B cell (primary cell): ENCODE data around the gene SMG7. TPM values are rescaled to one million over a fixed set of nuclear protein-coding genes. Genes with fewer than 3 reads are reported as not detected.

Experiments
- ATAC-seq: fragments of 200-7000 bp; cut with Tn5 transposase; one replicate; pipeline ENCODE4 v1.10.0; 2021; ENCODE audit warnings: low read depth, mild to moderate bottlenecking, moderate number of reproducible peaks, moderate library complexity
- CTCF ChIA-PET: fragments of 350-600 bp; sonication (Branson Sonifier 250); formaldehyde crosslinking; loops from one replicate; lab custom pipeline; 2021; ENCODE audit warnings: antibody characterized with exemption, inconsistent platforms; lab: Charles Lee
- POLR2A ChIA-PET: fragments of 350-600 bp; sonication (Branson Sonifier 250); formaldehyde crosslinking; loops from one replicate; lab custom pipeline; 2021; ENCODE audit warnings: antibody characterized with exemption; lab: Charles Lee
- DNase-seq: peaks from one replicate; pipeline ENCODE4 v3.0.0; 2013
- H2AFZ ChIP-seq: 2 replicates; pipeline ENCODE4 v1.6.1; 2012; ENCODE audit warnings: mild to moderate bottlenecking, low read depth, low read length; ENCODE audit not compliant: insufficient read depth, poor library complexity, severe bottlenecking
- H3K27ac ChIP-seq, 2 donors: 1 replicate in 1 of 2; 2 replicates in 1 of 2; pipeline ENCODE4 v1.5.1; 2012 to 2013; ENCODE audit warnings: low read length in 2 of 2, mild to moderate bottlenecking in 2 of 2, moderate library complexity in 1 of 2
- H3K27me3 ChIP-seq, 4 experiments: fragments of 200-600 bp in 1 of 4; sonication (generic) in 1 of 4; replicated peaks in 1 of 4; 1 replicate in 2 of 4; 2 replicates in 2 of 4; pipeline versions ENCODE4 v1.6.1 to v1.7.0; 2013 to 2016; ENCODE audit warnings: low read length in 3 of 4, mild to moderate bottlenecking in 2 of 4, mixed read lengths in 1 of 4, moderate library complexity in 1 of 4; ENCODE audit not compliant: insufficient read depth in 4 of 4, control insufficient read depth in 3 of 4; ENCODE audit errors: control extremely low read depth in 1 of 4
- H3K36me3 ChIP-seq, 2 experiments: replicated peaks in 1 of 2; 1 replicate in 1 of 2; 2 replicates in 1 of 2; pipeline versions ENCODE4 v1.6.1 to v1.7.1; 2013; ENCODE audit warnings: low read length in 1 of 2; ENCODE audit not compliant: insufficient read depth in 2 of 2, control insufficient read depth in 1 of 2; ENCODE audit errors: control extremely low read depth in 1 of 2, extremely low read depth in 1 of 2
- H3K4me1 ChIP-seq, 2 donors: fragments of 200-600 bp in 1 of 2; sonication (generic) in 1 of 2; 1 replicate in 1 of 2; 2 replicates in 1 of 2; pipeline versions ENCODE4 v1.5.1 to v1.6.1; 2013 to 2017; ENCODE audit warnings: low read length in 2 of 2; ENCODE audit not compliant: control insufficient read depth in 2 of 2, insufficient read depth in 2 of 2
- H3K4me2 ChIP-seq: replicated peaks from 2 replicates; pipeline ENCODE3; 2012; ENCODE audit warnings: mild to moderate bottlenecking, low read depth, low read length; ENCODE audit not compliant: poor library complexity, severe bottlenecking
- H3K4me3 ChIP-seq, 5 experiments: fragments of 200-600 bp in 1 of 5; sonication (generic) in 1 of 5; 1 replicate in 3 of 5; 2 replicates in 2 of 5; pipeline versions ENCODE4 v1.5.1 to v1.7.0; 2011 to 2016; ENCODE audit warnings: low read length in 4 of 5, mild to moderate bottlenecking in 4 of 5, low read depth in 2 of 5, control low read depth in 1 of 5, moderate library complexity in 1 of 5; ENCODE audit not compliant: insufficient read depth in 1 of 5; ENCODE audit errors: control extremely low read depth in 1 of 5, extremely low read depth in 1 of 5
- H3K79me2 ChIP-seq: fragments of 200-600 bp; sonication (generic); one replicate; pipeline ENCODE4 v1.6.0; 2016; ENCODE audit warnings: low read length; ENCODE audit not compliant: control insufficient read depth, insufficient read depth
- H3K9ac ChIP-seq: fragments of 200-600 bp; sonication (generic); 2 replicates; pipeline ENCODE4 v1.6.1; 2017; ENCODE audit warnings: mild to moderate bottlenecking, low read length, moderate library complexity
- H3K9me3 ChIP-seq, 3 donors: one replicate each; pipeline versions ENCODE4 v1.6.1 to v1.7.1; 2013; ENCODE audit warnings: low read length in 2 of 3; ENCODE audit not compliant: control insufficient read depth in 2 of 3, insufficient read depth in 1 of 3; ENCODE audit errors: control extremely low read depth in 1 of 3
- H4K20me1 ChIP-seq: 2 replicates; pipeline ENCODE4 v1.6.0; 2012; ENCODE audit warnings: mild to moderate bottlenecking, low read length; ENCODE audit not compliant: insufficient read depth, control insufficient read depth, poor library complexity, severe bottlenecking
- H3K27ac Mint-ChIP-seq: one replicate; pipeline ENCODE4 v1.8.0; 2021; ENCODE audit warnings: mixed read lengths
- H3K27me3 Mint-ChIP-seq: one replicate; pipeline ENCODE4 v1.8.0; 2021; ENCODE audit warnings: mixed read lengths
- H3K4me1 Mint-ChIP-seq: one replicate; pipeline ENCODE4 v1.8.0; 2021; ENCODE audit warnings: mixed read lengths
- H3K4me3 Mint-ChIP-seq: one replicate; pipeline ENCODE4 v1.8.0; 2021; ENCODE audit warnings: mixed read lengths
- H3K9me3 Mint-ChIP-seq: one replicate; pipeline ENCODE4 v1.8.0; 2022; ENCODE audit warnings: mixed read lengths; ENCODE audit not compliant: insufficient read depth
- CTCF ChIP-seq: fragments of 200-600 bp; IDR thresholded peaks from one replicate; pipeline ENCODE4 v1.8.0; 2022; ENCODE audit warnings: antibody characterized with exemption, mild to moderate bottlenecking
- EZH2 ChIP-seq: IDR thresholded peaks from 2 replicates; pipeline ENCODE4 v1.6.1; 2012; ENCODE audit warnings: borderline replicate concordance, low read depth, mild to moderate bottlenecking, moderate library complexity, low read length; ENCODE audit not compliant: insufficient read depth, poor library complexity, severe bottlenecking
- WGBS: methylation state at CpG from one replicate; pipeline ENCODE4 v1.1.5; 2013; ENCODE audit warnings: missing lambda C conversion rate; ENCODE audit not compliant: insufficient coverage; 5-methylcytosine and 5-hydroxymethylcytosine counted together
- intact Hi-C: fragments of 100-400 bp; cut with micrococcal nuclease; formaldehyde crosslinking; loops from one replicate; pipeline ENCODE4 v1.10.0; 2022
- polyA plus RNA-seq: library from polyadenylated mRNA; depleted of rRNA; stranded (reverse); fragments of >200 nt; gene quantifications from 2 replicates; pipeline ENCODE4 v1.2.3, GENCODE V29; 2012
- total RNA-seq, 2 donors: library from RNA; stranded (reverse); fragments of 120-200 nt in 1 of 2; gene quantifications; 1 replicate in 1 of 2; 2 replicates in 1 of 2; pipeline versions ENCODE4 v1.2.3 to v1.2.4, GENCODE V29; 2013 to 2022

SMG7 gene
- total and polyA plus RNA-seq, 2 donors (not counting 1 experiment from before 2014, with no cell fraction given) = 20.8 to 73.3 TPM

DNA sequence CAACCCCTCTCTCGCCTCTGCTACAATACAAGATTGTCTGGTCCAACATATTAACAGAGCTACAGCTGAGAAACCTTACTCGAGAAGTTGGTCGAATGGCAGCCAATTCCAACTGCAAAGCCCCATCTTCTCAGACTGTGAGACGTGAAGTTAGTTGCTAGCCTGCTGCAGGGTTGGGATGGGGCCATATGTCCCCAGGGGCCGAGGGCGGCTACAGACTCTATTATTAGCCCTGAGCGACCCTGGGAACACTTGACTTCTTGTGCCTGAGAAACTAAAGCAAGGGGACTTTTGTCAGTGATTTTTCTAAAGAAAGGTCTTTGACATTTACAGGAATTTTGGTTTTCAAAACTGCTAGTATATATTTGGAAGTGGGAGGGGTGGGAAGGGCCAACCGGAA, 104.2 kb downstream of the SMG7 start:
- peaks cover 5 to 19% of the 10 kb centered on the region in 2 experiments for H3K36me3 ChIP-seq

More for the DNA sequence above, 104.2 kb downstream of the SMG7 start:
- H3K4me3 ChIP-seq = no peak overlapping the region
- H3K79me2 ChIP-seq = no peaks in the 10 kb centered on the region
- DNase-seq (no peak), ATAC-seq (no peak)
- intact Hi-C loops = no loop called here
- no peaks in the 10 kb centered on the region for H3K27me3 ChIP-seq
- WGBS = 43% methylated on average over 5 of the region's 8 CpGs
- H3K4me1 ChIP-seq = peaks cover 16 to 18% of the 10 kb centered on the region in 2 donors
- H3K4me1 Mint-ChIP-seq = peaks cover 12% of the 10 kb centered on the region
- no peaks in the 10 kb centered on the region for H4K20me1 ChIP-seq
- H3K27ac ChIP-seq = no peak overlapping the region
- no peak overlapping the region for H3K4me3 Mint-ChIP-seq
- ChIA-PET POLR2A (no interaction called here), CTCF (interaction anchor here (1.0 kb wide), 1 partner anchor 30 kb away, joined by 3 read pairs; no protein-coding TSS in a partner anchor)
- H3K9ac ChIP-seq = no peak overlapping the region
- TF ChIP-seq CTCF = no peak
- no peak for TF ChIP-seq EZH2
- H3K9me3 Mint-ChIP-seq = no peaks in the 10 kb centered on the region
- H3K9me3 ChIP-seq = no peaks in the 10 kb centered on the region
- no peak overlapping the region for H3K4me2 ChIP-seq
- H3K27ac Mint-ChIP-seq = no peak overlapping the region
- no peaks in the 10 kb centered on the region for H3K27me3 Mint-ChIP-seq
- H2AFZ ChIP-seq = no peak overlapping the region
